Lower lobe of right lung (tissue), 2 donors: ENCODE data around the gene CSNK2A1. TPM values are rescaled to one million over a fixed set of nuclear protein-coding genes. Genes with fewer than 3 reads are reported as not detected.

Source experiments
- ATAC-seq, 2 donors: fragments of 200-7000 bp; cut with Tn5 transposase; one replicate each; pipeline ENCODE4 v1.9.1; 2020 to 2022; ENCODE audit warnings: mild to moderate bottlenecking in 2 of 2, moderate library complexity in 2 of 2
- DNase-seq: peaks from one replicate; pipeline ENCODE4 v3.0.0-alpha.2; 2020
- H3K27ac ChIP-seq: fragments of 200-600 bp; one replicate; pipeline ENCODE4 v1.8.0; 2022
- H3K27me3 ChIP-seq: fragments of 200-600 bp; one replicate; pipeline ENCODE4 v1.8.0; 2022; ENCODE audit warnings: low read depth
- H3K36me3 ChIP-seq: fragments of 200-600 bp; one replicate; pipeline ENCODE4 v1.8.0; 2022; ENCODE audit warnings: mild to moderate bottlenecking
- H3K4me1 ChIP-seq: fragments of 200-600 bp; one replicate; pipeline ENCODE4 v1.8.0; 2022
- H3K4me3 ChIP-seq: fragments of 200-600 bp; one replicate; pipeline ENCODE4 v1.8.0; 2022; ENCODE audit warnings: mild to moderate bottlenecking
- H3K9me3 ChIP-seq: fragments of 200-600 bp; one replicate; pipeline ENCODE4 v1.8.0; 2022
- intact Hi-C: fragments of 100-400 bp; cut with DNase I; formaldehyde crosslinking; loops from one replicate; pipeline ENCODE4 v1.11.0; 2022
- total RNA-seq: library from RNA; stranded (reverse); fragmentation: NEBNext Ultra II Directional; extraction: Animal tissue kit (Norgen Biotek cat#: 25700); gene quantifications from one replicate; pipeline ENCODE4 v1.2.1, GENCODE V29; 2021
- TF ChIP-seq, protein P1 (sequence below): fragments of 200-600 bp; IDR thresholded peaks from one replicate; pipeline ENCODE4 v1.8.0; 2022; ENCODE audit warnings: antibody characterized with exemption, mild to moderate bottlenecking
- donor health status: DM: no; HTN: yes; CAD: no; lungs with severe emphysema.

Gene CSNK2A1
- total RNA-seq, 1 donor from 2014 or later, result 86.3 TPM

- TF ChIP-seq, protein P1, sequence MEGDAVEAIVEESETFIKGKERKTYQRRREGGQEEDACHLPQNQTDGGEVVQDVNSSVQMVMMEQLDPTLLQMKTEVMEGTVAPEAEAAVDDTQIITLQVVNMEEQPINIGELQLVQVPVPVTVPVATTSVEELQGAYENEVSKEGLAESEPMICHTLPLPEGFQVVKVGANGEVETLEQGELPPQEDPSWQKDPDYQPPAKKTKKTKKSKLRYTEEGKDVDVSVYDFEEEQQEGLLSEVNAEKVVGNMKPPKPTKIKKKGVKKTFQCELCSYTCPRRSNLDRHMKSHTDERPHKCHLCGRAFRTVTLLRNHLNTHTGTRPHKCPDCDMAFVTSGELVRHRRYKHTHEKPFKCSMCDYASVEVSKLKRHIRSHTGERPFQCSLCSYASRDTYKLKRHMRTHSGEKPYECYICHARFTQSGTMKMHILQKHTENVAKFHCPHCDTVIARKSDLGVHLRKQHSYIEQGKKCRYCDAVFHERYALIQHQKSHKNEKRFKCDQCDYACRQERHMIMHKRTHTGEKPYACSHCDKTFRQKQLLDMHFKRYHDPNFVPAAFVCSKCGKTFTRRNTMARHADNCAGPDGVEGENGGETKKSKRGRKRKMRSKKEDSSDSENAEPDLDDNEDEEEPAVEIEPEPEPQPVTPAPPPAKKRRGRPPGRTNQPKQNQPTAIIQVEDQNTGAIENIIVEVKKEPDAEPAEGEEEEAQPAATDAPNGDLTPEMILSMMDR, result no peak
- no peak for ATAC-seq
- Histone ChIP-seq H3K36me3 (no peaks in the 10 kb centered on the region), H3K4me3 (no peak overlapping the region), H3K27me3 (no peaks in the 10 kb centered on the region), H3K4me1 (peaks cover 5% of the 10 kb centered on the region), H3K9me3 (no peaks in the 10 kb centered on the region), H3K27ac (no peak overlapping the region)
- DNase-seq, result no peak
- intact Hi-C loops, result no loop called here
These were observed 75.8 kb downstream of the CSNK2A1 start for GRCh38 chr20:467755-468154.

- no peaks in the 10 kb centered on the region for H3K9me3 ChIP-seq
- H3K27me3 ChIP-seq, result no peaks in the 10 kb centered on the region
- peak within 1 kb of the TSS; percentile 90 for H3K27ac ChIP-seq
- peak within 1 kb of the TSS; percentile 86 for H3K4me3 ChIP-seq
- H3K36me3 ChIP-seq, result no peaks in the 10 kb centered on the region
- peaks cover 48% of the 10 kb centered on the region for H3K4me1 ChIP-seq
- DNase-seq (peak; percentile 90), ATAC-seq (peak; percentile 98)
- intact Hi-C loops, result no loop called here
- TF ChIP-seq, protein P1, result no peak
These were observed 81.2 kb downstream of the CSNK2A1 start, which contains the start of gene TBC1D20 for GRCh38 chr20:462199-462991. Gene TBC1D20, minus strand, starts transcription at chr20:462533. Its CDS starts 128 bp downstream, at chr20:462405.

- ATAC-seq, result peak; percentile 75 to 79
- no peaks in the 10 kb centered on the region for H3K9me3 ChIP-seq
- peak overlapping the region; percentile 90 for H3K27ac ChIP-seq
- DNase-seq, result peak; percentile 75
- TF ChIP-seq, protein P1, result no peak
- intact Hi-C loops, result no loop called here
- peak overlapping the region; percentile 86 for H3K4me3 ChIP-seq
- H3K27me3 ChIP-seq, result no peaks in the 10 kb centered on the region
- no peaks in the 10 kb centered on the region for H3K36me3 ChIP-seq
- H3K4me1 ChIP-seq, result peaks cover 52% of the 10 kb centered on the region
These were observed 82.1 kb downstream of the CSNK2A1 start for GRCh38 chr20:461254-462198.

GRCh38 chr20:460707-461106 lies 82.9 kb downstream of the CSNK2A1 start:
- intact Hi-C loops, result no loop called here
- H3K9me3 ChIP-seq, result no peaks in the 10 kb centered on the region
- no peak for DNase-seq
- no peak for ATAC-seq
- no peaks in the 10 kb centered on the region for H3K36me3 ChIP-seq
- H3K27ac ChIP-seq, result no peak overlapping the region
- H3K4me3 ChIP-seq, result peak overlapping the region; percentile 86
- TF ChIP-seq, protein P1, result no peak
- H3K27me3 ChIP-seq, result no peaks in the 10 kb centered on the region
- peaks cover 52% of the 10 kb centered on the region for H3K4me1 ChIP-seq

DNA sequence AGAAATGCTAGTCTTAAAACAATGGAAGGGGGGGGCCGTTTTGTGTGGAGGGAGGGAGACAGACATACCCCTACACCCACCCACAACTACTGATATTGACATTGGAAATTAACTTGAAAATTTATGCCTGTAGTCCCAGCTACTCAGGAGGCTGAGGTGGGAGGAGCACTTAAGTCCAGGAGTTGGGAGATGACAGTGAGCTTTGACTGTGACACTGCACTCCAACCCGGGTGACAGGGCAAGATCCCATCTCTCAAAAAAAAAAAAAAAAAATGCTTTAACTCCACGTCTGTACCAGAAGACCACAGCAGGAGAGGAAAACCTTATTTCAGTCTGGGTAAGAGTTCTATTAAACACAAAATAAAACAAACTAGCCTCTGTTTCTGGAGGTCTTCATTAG lies 83.4 kb downstream of the CSNK2A1 start:
- TF ChIP-seq, protein P1, result no peak
- H3K27ac ChIP-seq, result no peak overlapping the region
- ATAC-seq, result no peak

More for the DNA sequence above, 83.4 kb downstream of the CSNK2A1 start:
- Histone ChIP-seq H3K9me3 (no peaks in the 10 kb centered on the region), H3K4me3 (peak overlapping the region; percentile 86), H3K27me3 (no peaks in the 10 kb centered on the region), H3K36me3 (no peaks in the 10 kb centered on the region), H3K4me1 (peaks cover 52% of the 10 kb centered on the region)
- DNase-seq, result no peak
- intact Hi-C loops, result no loop called here
